T-helper 1 cell treated with Interleukin-12 subunit alpha and Interleukin-12 subunit beta and Interleukin-4 antibody, amounts not matched to agents 30 μg/mL and 1 μg/mL, for 36 hours (primary cell): Measurements from ENCODE around the gene DYRK1B.
A peak's percentile ranks its signal among the peaks of the same experiment; 100 is the strongest.

ENCODE experiments used
- H3K27ac Mint-ChIP-seq: one replicate; pipeline ENCODE4 v1.8.0; 2021; ENCODE audit warnings: mild to moderate bottlenecking, mixed read lengths
- H3K27me3 Mint-ChIP-seq: one replicate; pipeline ENCODE4 v1.8.0; 2021; ENCODE audit warnings: low read depth, mixed read lengths
- H3K36me3 Mint-ChIP-seq: one replicate; pipeline ENCODE4 v1.8.0; 2021; ENCODE audit warnings: low read depth, mixed read lengths
- H3K4me1 Mint-ChIP-seq: one replicate; pipeline ENCODE4 v1.8.0; 2021; ENCODE audit warnings: low read depth, mixed read lengths
- H3K4me3 Mint-ChIP-seq: one replicate; pipeline ENCODE4 v1.8.0; 2021; ENCODE audit warnings: mild to moderate bottlenecking, moderate library complexity, mixed read lengths
- H3K9me3 Mint-ChIP-seq: one replicate; pipeline ENCODE4 v1.8.0; 2021; ENCODE audit warnings: mixed read lengths

The DYRK1B gene

DNA sequence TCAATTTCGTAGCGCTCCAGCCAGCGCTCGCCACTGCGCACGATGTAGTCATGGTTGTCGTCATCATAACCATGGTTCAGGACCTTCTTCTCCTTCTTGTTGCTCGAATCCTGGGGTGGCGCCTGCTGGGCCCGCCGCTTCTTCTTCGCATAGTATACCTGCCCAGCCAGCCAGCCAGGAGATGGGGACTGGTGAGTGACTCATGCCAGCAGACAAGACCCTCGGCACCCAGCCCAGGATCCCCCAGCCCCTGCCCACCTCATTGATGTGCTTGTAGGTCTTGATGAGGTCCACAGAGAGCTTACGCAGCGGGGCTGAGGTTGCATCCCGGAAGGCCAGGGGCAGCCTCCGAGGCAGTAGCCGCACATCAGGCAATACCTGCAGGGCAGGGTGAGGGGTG, 3.6 kb downstream of the DYRK1B start:
- no peak overlapping the region for H3K27ac Mint-ChIP-seq
- no peaks in the 10 kb centered on the region for H3K9me3 Mint-ChIP-seq
- peaks cover 22% of the 10 kb centered on the region for H3K36me3 Mint-ChIP-seq
- H3K4me1 Mint-ChIP-seq: peaks cover 28% of the 10 kb centered on the region
- H3K27me3 Mint-ChIP-seq: no peaks in the 10 kb centered on the region
- no peak overlapping the region for H3K4me3 Mint-ChIP-seq

GRCh38 chr19:39829702-39830275, 4.2 kb downstream of the DYRK1B start:
- Mint-ChIP-seq H3K9me3 (no peaks in the 10 kb centered on the region), H3K36me3 (peaks cover 22% of the 10 kb centered on the region), H3K4me3 (no peak overlapping the region), H3K4me1 (peaks cover 28% of the 10 kb centered on the region), H3K27me3 (no peaks in the 10 kb centered on the region), H3K27ac (no peak overlapping the region)

DNA sequence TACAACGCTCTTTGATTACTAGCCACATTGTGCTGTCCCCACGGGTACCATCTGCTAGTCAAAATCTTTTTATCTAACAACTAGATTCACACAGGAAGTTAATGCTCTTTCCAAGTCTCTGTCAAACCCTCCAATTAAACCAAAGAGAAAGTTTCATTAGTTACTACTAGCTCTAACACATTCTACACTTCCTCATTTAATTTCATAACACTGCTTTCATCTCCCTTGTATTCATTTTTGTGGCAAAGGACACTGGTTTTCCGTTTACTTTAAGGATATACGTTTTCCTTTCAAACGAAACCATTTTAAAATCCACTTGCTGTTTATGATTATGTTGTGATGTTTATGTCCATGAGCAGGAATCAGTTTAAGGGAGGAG, 5.3 kb downstream of the DYRK1B start:
- Mint-ChIP-seq H3K27me3 (no peaks in the 10 kb centered on the region), H3K36me3 (peaks cover 18% of the 10 kb centered on the region), H3K27ac (peak overlapping the region; percentile 7), H3K9me3 (no peaks in the 10 kb centered on the region), H3K4me3 (no peak overlapping the region), H3K4me1 (peaks cover 20% of the 10 kb centered on the region)

GRCh38 chr19:39828015-39828653, 5.8 kb downstream of the DYRK1B start:
- Mint-ChIP-seq H3K9me3 (no peaks in the 10 kb centered on the region), H3K27ac (no peak overlapping the region), H3K36me3 (peaks cover 18% of the 10 kb centered on the region), H3K27me3 (no peaks in the 10 kb centered on the region), H3K4me3 (no peak overlapping the region), H3K4me1 (peaks cover 20% of the 10 kb centered on the region)

- no peaks in the 10 kb centered on the region for H3K27me3 Mint-ChIP-seq
- peaks cover 18% of the 10 kb centered on the region for H3K36me3 Mint-ChIP-seq
Measured at GRCh38 chr19:39827216-39827615, 6.7 kb downstream of the DYRK1B start.

GRCh38 chr19:39826311-39826945, 7.5 kb downstream of the DYRK1B start:
- Mint-ChIP-seq H3K9me3 (no peaks in the 10 kb centered on the region), H3K27ac (no peak overlapping the region), H3K4me1 (peaks cover 7% of the 10 kb centered on the region), H3K4me3 (no peak overlapping the region), H3K36me3 (peaks cover 18% of the 10 kb centered on the region), H3K27me3 (no peaks in the 10 kb centered on the region)

More at GRCh38 chr19:39827216-39827615, 6.7 kb downstream of the DYRK1B start:
- no peak overlapping the region for H3K4me3 Mint-ChIP-seq
- no peaks in the 10 kb centered on the region for H3K9me3 Mint-ChIP-seq
- H3K27ac Mint-ChIP-seq: no peak overlapping the region
- H3K4me1 Mint-ChIP-seq: peaks cover 11% of the 10 kb centered on the region

DNA sequence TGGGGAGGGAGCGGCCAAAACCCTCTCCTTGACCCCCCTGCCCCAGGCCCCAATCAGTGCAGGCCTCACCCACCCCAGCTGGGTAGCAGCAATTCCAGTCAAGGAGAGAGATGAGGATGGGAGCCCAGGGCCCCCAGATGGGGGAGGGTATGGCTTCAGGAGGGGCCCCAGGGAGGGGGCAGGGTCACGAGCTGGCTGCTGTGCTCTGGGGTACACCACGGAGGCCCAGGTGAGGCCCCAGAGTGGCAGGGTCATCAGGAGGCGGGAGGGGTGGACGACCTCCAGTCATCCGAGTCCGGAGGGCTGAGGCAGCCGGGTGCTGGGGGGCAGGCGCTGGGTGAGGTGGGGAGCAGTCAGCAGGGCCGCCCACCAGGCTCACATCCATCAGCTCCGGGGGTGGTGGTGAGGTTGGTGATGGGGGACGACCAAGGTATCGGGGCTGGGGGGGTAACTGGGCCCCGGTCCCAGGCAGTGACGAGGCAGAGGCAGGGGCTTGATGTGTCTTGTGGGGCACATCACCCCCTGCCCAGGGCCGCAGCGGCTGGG, 8.4 kb downstream of the DYRK1B start:
- H3K27me3 Mint-ChIP-seq: no peaks in the 10 kb centered on the region
- H3K9me3 Mint-ChIP-seq: no peaks in the 10 kb centered on the region
- peaks cover 16% of the 10 kb centered on the region for H3K36me3 Mint-ChIP-seq
- no peak overlapping the region for H3K27ac Mint-ChIP-seq
- no peak overlapping the region for H3K4me3 Mint-ChIP-seq
- H3K4me1 Mint-ChIP-seq: peaks cover 7% of the 10 kb centered on the region

DNA sequence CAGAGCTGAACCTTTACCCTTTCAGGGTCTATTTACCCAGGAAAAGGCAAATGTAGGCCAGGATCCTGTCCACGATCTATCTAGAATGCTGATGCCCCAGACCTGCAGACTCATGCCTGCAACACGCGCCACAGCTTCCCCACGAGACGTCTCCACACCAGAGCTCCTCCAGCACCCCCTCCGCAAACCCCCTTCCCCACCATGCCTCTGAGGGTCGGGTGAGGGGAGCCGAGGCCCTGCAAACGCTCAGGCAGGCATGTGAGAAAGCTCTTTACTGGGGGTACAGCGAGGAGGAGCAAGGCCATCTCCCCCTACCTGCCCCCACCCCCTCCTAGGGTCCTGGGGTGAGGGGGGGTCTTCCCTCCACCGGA, 8.9 kb downstream of the DYRK1B start:
- peaks cover 7% of the 10 kb centered on the region for H3K4me1 Mint-ChIP-seq
- peak overlapping the region; percentile 36 for H3K27ac Mint-ChIP-seq
- H3K4me3 Mint-ChIP-seq: no peak overlapping the region
- H3K36me3 Mint-ChIP-seq: peaks cover 12% of the 10 kb centered on the region
- H3K27me3 Mint-ChIP-seq: no peaks in the 10 kb centered on the region
- H3K9me3 Mint-ChIP-seq: no peaks in the 10 kb centered on the region

GRCh38 chr19:39824143-39825092, 9.5 kb downstream of the DYRK1B start:
- H3K36me3 Mint-ChIP-seq: peaks cover 8% of the 10 kb centered on the region
- H3K4me1 Mint-ChIP-seq: peaks cover 7% of the 10 kb centered on the region
- H3K27ac Mint-ChIP-seq: no peak overlapping the region
- H3K27me3 Mint-ChIP-seq: no peaks in the 10 kb centered on the region
- no peaks in the 10 kb centered on the region for H3K9me3 Mint-ChIP-seq
- no peak overlapping the region for H3K4me3 Mint-ChIP-seq

- Mint-ChIP-seq H3K27ac (no peak overlapping the region), H3K4me1 (peaks cover 8% of the 10 kb centered on the region), H3K4me3 (no peak overlapping the region), H3K27me3 (no peaks in the 10 kb centered on the region), H3K9me3 (no peaks in the 10 kb centered on the region), H3K36me3 (peaks cover 4% of the 10 kb centered on the region)
Measured at GRCh38 chr19:39823686-39824085, 10.3 kb downstream of the DYRK1B start.

GRCh38 chr19:39820696-39821095, 13.3 kb downstream of the DYRK1B start:
- Mint-ChIP-seq H3K27ac (no peak overlapping the region), H3K27me3 (no peaks in the 10 kb centered on the region)

GRCh38 chr19:39819786-39820185, 14.2 kb downstream of the DYRK1B start:
- Mint-ChIP-seq H3K27me3 (no peaks in the 10 kb centered on the region), H3K4me1 (peaks cover 6% of the 10 kb centered on the region), H3K4me3 (no peak overlapping the region), H3K36me3 (peaks cover 8% of the 10 kb centered on the region), H3K9me3 (no peaks in the 10 kb centered on the region), H3K27ac (no peak overlapping the region)

More at GRCh38 chr19:39820696-39821095, 13.3 kb downstream of the DYRK1B start:
- no peak overlapping the region for H3K4me3 Mint-ChIP-seq
- H3K36me3 Mint-ChIP-seq: peaks cover 8% of the 10 kb centered on the region
- H3K4me1 Mint-ChIP-seq: peaks cover 6% of the 10 kb centered on the region
- H3K9me3 Mint-ChIP-seq: no peaks in the 10 kb centered on the region

DNA sequence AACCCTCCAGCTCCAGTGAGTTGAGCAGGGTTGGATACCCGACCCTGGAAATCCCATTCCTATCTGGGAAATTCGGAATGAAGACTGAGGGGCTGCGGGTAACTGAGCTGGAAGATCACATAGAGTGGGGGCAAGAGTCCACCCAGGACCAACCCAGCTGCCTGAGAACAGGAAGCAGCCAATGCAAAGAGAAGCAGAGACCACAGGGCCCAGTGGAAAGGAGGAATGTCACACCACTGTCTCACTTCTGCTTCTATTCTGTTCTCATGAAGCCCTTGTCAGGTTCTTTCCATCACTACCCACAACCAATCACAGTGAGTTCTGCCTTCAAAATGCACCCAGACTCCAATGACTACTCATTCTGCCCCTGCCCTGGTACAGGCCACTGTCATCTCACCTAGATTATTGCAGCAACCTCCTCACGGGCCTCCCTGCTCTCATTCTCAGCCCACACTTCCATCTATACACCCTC, 15.3 kb downstream of the DYRK1B start:
- no peak overlapping the region for H3K4me3 Mint-ChIP-seq
- no peak overlapping the region for H3K27ac Mint-ChIP-seq
- peaks cover 6% of the 10 kb centered on the region for H3K4me1 Mint-ChIP-seq
- no peaks in the 10 kb centered on the region for H3K27me3 Mint-ChIP-seq
- no peaks in the 10 kb centered on the region for H3K9me3 Mint-ChIP-seq
- H3K36me3 Mint-ChIP-seq: peaks cover 9% of the 10 kb centered on the region

- Mint-ChIP-seq H3K4me3 (no peak overlapping the region), H3K4me1 (peaks cover 6% of the 10 kb centered on the region), H3K36me3 (peaks cover 10% of the 10 kb centered on the region), H3K27ac (no peak overlapping the region), H3K27me3 (no peaks in the 10 kb centered on the region), H3K9me3 (no peaks in the 10 kb centered on the region)
Measured at GRCh38 chr19:39817888-39818561, 15.9 kb downstream of the DYRK1B start.
